Urothelium cell line (cell line): ENCODE data around the gene ATP6V0A1.
"Not testable (repeated sequence)": the region's sequence is repeated elsewhere in the genome, so short reads cannot be mapped to it uniquely, and the experiment has no call there.

Experiments used
- DNase-seq: peaks from one replicate; pipeline ENCODE4 v3.0.0; 2011; ENCODE audit warnings: low spot score, mixed read lengths
- FAIRE-seq: peaks from 2 replicates; lab custom pipeline; 2011; peaks lifted over from hg19 to GRCh38; lab: Jason Lieb, UNC

Gene ATP6V0A1

GRCh38 chr17:42537156-42537805 lies 78.6 kb downstream of the ATP6V0A1 start:
- DNase-seq (no peak), FAIRE-seq (no peak)

- no peak for FAIRE-seq
- DNase-seq, result no peak
These were observed 79.3 kb downstream of the ATP6V0A1 start for GRCh38 chr17:42537826-42538451.

- FAIRE-seq, result no peak
- no peak for DNase-seq
These were observed 79.8 kb downstream of the ATP6V0A1 start for GRCh38 chr17:42538482-42538881.

GRCh38 chr17:42540558-42540957 lies 81.9 kb downstream of the ATP6V0A1 start:
- DNase-seq, FAIRE-seq: not testable (repeated sequence)

DNA sequence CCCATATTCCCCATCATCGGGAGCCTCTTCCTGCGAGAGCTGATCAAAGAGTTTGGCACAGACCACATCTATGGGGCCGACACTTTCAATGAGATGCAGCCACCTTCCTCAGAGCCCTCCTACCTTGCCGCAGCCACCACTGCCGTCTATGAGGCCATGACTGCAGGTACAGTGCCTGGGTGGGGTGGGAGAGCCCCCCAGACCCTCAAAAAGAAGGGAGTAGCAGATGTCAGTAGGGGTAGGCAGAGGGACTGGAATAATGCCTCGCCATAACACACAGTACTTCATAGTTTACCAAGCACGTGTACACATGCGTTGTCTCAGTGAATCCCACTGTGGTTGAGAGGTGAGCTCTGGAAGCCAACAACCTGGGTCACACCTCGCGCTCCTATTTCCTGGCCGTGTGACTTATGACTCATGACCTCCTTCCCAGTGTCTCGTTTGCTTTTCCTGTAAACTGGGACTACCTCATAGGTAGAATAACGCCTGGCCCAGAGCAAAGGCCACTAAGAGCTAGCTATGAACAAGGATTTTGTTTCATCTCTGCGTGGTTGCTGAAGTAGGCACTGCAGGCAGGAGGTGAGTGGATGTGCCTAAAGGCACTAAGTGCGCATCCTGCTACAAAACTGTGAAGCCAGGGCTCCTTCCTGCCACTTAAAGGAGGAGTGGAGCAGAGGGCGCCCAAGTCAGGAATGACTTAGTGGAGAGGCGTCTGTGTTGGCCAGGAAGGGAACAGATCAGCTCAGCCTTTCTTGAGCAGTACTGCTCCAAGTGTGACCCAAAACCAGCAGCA lies 82.6 kb downstream of the ATP6V0A1 start:
- DNase-seq (no peak), FAIRE-seq (no peak)

- DNase-seq (no peak), FAIRE-seq (no peak)
These were observed 84.8 kb downstream of the ATP6V0A1 start for GRCh38 chr17:42543190-42544079.

GRCh38 chr17:42544874-42545283 lies 86.2 kb downstream of the ATP6V0A1 start:
- DNase-seq, result no peak
- FAIRE-seq, result no peak

- FAIRE-seq, result peak; percentile 17
These were observed 87.3 kb downstream of the ATP6V0A1 start for GRCh38 chr17:42545755-42546505.

GRCh38 chr17:42547001-42547461 lies 88.4 kb downstream of the ATP6V0A1 start:
- DNase-seq, result no peak
- no peak for FAIRE-seq

More at GRCh38 chr17:42545755-42546505, 87.3 kb downstream of the ATP6V0A1 start:
- not testable (repeated sequence) for DNase-seq

DNA sequence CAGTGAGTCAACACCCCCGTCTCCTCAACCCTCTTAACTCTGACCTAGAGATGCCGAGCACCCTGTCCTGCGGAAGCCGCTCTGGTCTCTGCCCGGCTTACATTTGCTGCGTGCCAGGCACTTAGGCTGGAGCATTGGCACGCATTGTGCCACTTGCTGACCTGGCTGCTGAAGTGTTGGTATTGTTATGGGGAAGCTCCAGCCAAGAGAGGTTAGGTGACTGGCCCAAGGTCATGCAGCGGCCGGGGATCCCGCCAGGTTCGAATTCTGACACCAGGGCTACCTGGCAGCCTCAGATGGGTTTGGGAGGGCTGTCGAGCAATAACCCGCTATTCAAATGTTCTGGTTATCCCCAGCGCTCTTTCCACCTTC lies 89.0 kb downstream of the ATP6V0A1 start:
- DNase-seq (no peak), FAIRE-seq (no peak)

DNA sequence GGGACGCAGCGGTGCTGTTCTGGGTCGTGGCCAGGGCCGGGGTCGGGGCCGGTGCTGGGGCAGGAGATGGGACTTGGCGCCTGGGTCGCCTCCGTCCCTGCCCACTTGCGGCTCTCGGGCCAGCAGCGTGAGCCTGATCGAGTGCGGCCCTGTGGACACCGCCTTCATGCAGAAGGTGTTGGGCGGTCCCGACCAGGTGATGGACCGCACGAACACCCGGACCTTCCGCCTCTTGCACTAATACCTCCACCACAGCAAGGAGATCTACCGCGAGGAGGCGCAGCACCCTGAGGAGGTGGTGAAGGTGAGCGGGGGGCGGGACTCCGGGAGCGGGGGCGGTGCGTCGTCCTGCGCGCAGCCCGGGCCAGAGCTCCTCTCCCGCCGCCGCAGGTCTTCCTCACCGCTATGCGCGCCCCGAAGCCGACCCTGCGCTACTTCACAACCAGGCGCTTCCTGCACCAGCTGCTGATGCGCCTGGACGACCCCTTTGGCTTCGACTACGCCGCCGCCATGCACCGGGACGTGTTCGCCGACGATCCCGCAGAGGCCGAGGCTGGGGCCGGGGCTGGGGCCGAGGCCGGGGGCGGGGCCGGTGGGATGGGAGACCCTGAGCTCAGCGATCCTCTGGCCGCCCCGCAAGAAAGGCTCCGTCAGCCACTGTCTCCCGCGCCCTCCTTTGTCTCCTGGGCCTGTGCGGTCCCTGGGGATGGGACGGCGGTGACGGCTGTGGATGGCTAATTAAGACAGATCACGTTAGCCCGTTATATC lies 89.6 kb downstream of the ATP6V0A1 start:
- DNase-seq, result no peak
- no peak for FAIRE-seq

- no peak for DNase-seq
- no peak for FAIRE-seq
These were observed 90.5 kb downstream of the ATP6V0A1 start for GRCh38 chr17:42548993-42549755.

GRCh38 chr17:42552736-42553135 lies 94.1 kb downstream of the ATP6V0A1 start, which contains the start of gene HSD17B1:
HSD17B1 (plus strand) TSS chr17:42552923; CDS start chr17:42552934, 11 bp downstream.
- not testable (repeated sequence) for FAIRE-seq, DNase-seq

GRCh38 chr17:42553161-42553818 lies 94.6 kb downstream of the ATP6V0A1 start:
- FAIRE-seq (no peak), DNase-seq (peak; percentile 27)

GRCh38 chr17:42553866-42554249 lies 95.2 kb downstream of the ATP6V0A1 start:
- DNase-seq (no peak), FAIRE-seq (no peak)

DNA sequence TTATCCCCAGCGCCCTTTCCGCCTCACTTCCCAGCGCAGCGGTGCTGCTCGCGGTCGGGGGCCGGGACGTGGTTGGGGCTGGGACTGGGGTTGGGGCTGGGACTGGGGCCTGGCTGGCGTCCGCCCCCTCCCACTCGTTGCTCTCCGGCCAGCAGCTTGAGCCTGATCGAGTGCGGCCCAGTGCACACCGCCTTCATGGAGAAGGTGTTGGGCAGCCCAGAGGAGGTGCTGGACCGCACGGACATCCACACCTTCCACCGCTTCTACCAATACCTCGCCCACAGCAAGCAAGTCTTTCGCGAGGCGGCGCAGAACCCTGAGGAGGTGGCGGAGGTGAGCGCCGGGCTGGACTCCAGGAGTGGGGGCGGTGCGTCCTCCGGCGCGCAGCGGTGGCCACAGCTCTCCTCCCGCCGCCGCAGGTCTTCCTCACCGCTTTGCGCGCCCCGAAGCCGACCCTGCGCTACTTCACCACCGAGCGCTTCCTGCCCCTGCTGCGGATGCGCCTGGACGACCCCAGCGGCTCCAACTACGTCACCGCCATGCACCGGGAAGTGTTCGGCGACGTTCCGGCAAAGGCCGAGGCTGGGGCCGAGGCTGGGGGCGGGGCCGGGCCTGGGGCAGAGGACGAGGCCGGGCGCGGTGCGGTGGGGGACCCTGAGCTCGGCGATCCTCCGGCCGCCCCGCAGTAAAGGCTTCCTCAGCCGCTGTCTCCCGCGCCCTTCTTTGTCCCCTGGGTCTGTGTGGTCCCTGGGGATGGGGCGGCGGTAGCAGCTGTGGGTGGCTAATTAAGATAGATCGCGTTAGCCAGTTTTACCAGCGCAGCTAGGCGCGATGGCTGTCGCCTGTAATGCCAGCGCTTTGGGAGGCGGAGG lies 95.8 kb downstream of the ATP6V0A1 start:
- DNase-seq, result peak; percentile 89
- peak; percentile 17 for FAIRE-seq

DNA sequence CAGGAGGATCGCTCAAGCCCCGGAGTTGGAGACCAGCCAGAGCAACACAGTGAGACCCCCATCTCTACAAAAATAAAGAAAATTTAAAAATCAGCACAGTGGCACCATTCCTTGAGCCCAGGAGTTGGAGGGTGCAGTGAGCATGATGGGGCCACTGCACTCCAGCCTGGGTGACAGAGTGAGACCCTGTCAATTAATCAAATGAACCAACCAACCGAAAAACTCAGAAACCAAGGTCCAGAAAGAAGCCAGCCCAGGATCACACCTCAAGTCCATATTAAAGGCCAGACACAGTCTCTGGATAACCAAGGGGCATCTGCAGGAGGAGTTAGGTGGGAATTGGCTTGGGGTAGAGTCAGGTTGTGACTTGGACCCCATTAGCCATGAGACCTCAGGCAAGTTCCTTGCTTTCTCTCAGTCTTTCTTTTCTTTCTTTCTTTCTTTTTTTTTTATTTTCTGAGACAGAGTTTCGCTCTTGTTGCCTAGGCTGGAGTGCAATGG lies 96.5 kb downstream of the ATP6V0A1 start:
- DNase-seq, result no peak
- FAIRE-seq, result no peak
